H1 (cell line): ENCODE results near the gene CACNA2D1. TPM values are rescaled to one million over a fixed set of nuclear protein-coding genes. Genes with fewer than 3 reads are reported as not detected.

Experiments
- CTCF ChIA-PET: fragments of 300-600 bp; sonication (Branson Sonifier 250); formaldehyde crosslinking; loops from one replicate; lab custom pipeline; 2021; ENCODE audit not compliant: partially characterized antibody; lab: Charles Lee
- POLR2A ChIA-PET: fragments of 300-600 bp; sonication (Branson Sonifier 250); formaldehyde crosslinking; loops from one replicate; lab custom pipeline; 2021; ENCODE audit warnings: inconsistent platforms; ENCODE audit not compliant: partially characterized antibody; lab: Charles Lee
- DNase-seq, 2 experiments: peaks; one replicate each; pipeline versions ENCODE4 v3.0.0 to v3.0.0-alpha.2; 2010 to 2022; ENCODE audit warnings: low spot score in 2 of 2, low read depth in 1 of 2, mixed read lengths in 1 of 2
- FAIRE-seq: peaks from 2 replicates; lab custom pipeline; 2011; peaks lifted over from hg19 to GRCh38; lab: Jason Lieb, UNC
- H2AFZ ChIP-seq: 2 replicates; pipeline ENCODE4 v1.8.1; 2012; ENCODE audit warnings: low read length, inconsistent platforms
- H2AK5ac ChIP-seq: 2 replicates; pipeline ENCODE4 v1.6.1; 2013; ENCODE audit warnings: low read depth, low read length
- H2BK120ac ChIP-seq: replicated peaks from 2 replicates; pipeline ENCODE3; 2013; ENCODE audit warnings: low read depth, low read length, inconsistent platforms
- H2BK12ac ChIP-seq: 2 replicates; pipeline ENCODE4 v1.6.1; 2013; ENCODE audit warnings: low read depth, low read length
- H2BK15ac ChIP-seq: 2 replicates; pipeline ENCODE4 v1.6.1; 2013; ENCODE audit warnings: low read length
- H2BK20ac ChIP-seq: 2 replicates; pipeline ENCODE4 v1.6.1; 2013; ENCODE audit warnings: low read length
- H2BK5ac ChIP-seq: 2 replicates; pipeline ENCODE4 v1.6.1; 2013; ENCODE audit warnings: low read depth, low read length
- H3K14ac ChIP-seq: 2 replicates; pipeline ENCODE4 v1.6.1; 2013; ENCODE audit warnings: inconsistent platforms; ENCODE audit not compliant: insufficient read length
- H3K18ac ChIP-seq: 2 replicates; pipeline ENCODE4 v1.6.1; 2013; ENCODE audit warnings: low read length; ENCODE audit errors: extremely low read depth
- H3K23ac ChIP-seq: 2 replicates; pipeline ENCODE4 v1.6.1; 2013; ENCODE audit warnings: inconsistent platforms; ENCODE audit not compliant: insufficient read length
- H3K23me2 ChIP-seq: 2 replicates; pipeline ENCODE4 v1.6.1; 2013; ENCODE audit warnings: low read depth, low read length
- H3K27ac ChIP-seq: 2 replicates; pipeline ENCODE4 v1.6.1; 2011; ENCODE audit warnings: low read depth, low read length, inconsistent platforms
- H3K27me3 ChIP-seq, 4 experiments: replicated peaks in 1 of 4; 1 replicate in 1 of 4; 2 replicates in 3 of 4; pipeline versions ENCODE4 v1.6.1 to v1.8.1; 2011 to 2013; ENCODE audit warnings: low read length in 3 of 4, mild to moderate bottlenecking in 3 of 4, inconsistent platforms in 2 of 4, mixed read lengths in 2 of 4, moderate library complexity in 1 of 4; ENCODE audit not compliant: control insufficient read depth in 3 of 4, insufficient read depth in 3 of 4; ENCODE audit errors: extremely low read depth in 1 of 4
- H3K36me3 ChIP-seq, 4 experiments: 2 replicates each; pipeline versions ENCODE4 v1.6.1 to v1.8.1; 2011 to 2013; ENCODE audit warnings: mild to moderate bottlenecking in 4 of 4, low read length in 3 of 4, moderate library complexity in 2 of 4, control low read depth in 1 of 4, inconsistent platforms in 1 of 4; ENCODE audit not compliant: insufficient read depth in 4 of 4, control insufficient read depth in 2 of 4
- H3K4ac ChIP-seq: replicated peaks from 2 replicates; pipeline ENCODE3; 2013; ENCODE audit warnings: low read length, low read depth, mixed read lengths, inconsistent platforms; ENCODE audit not compliant: insufficient read length
- H3K4me1 ChIP-seq, 4 experiments: replicated peaks in 1 of 4; 1 replicate in 1 of 4; 2 replicates in 3 of 4; pipeline versions ENCODE4 v1.6.1 to v1.8.1; 2011 to 2013; ENCODE audit warnings: low read length in 3 of 4, inconsistent platforms in 2 of 4, mixed read lengths in 1 of 4; ENCODE audit not compliant: insufficient read depth in 4 of 4, control insufficient read depth in 3 of 4
- H3K4me2 ChIP-seq, 2 experiments: 2 replicates each; pipeline versions ENCODE4 v1.6.1 to v1.8.1; 2011 to 2013; ENCODE audit warnings: low read depth in 2 of 2, low read length in 2 of 2, control low read depth in 1 of 2, inconsistent platforms in 1 of 2, mild to moderate bottlenecking in 1 of 2; ENCODE audit not compliant: insufficient read depth in 1 of 2
- H3K4me3 ChIP-seq, 4 experiments: fragments of 200-600, 300-600 bp in 1 of 4; sonication (generic), shearing (Covaris generic), sonication (Bioruptor Twin) in 1 of 4; 2 replicates each; pipeline versions ENCODE4 v1.5.1 to v1.8.1; 2011 to 2016; ENCODE audit warnings: low read length in 4 of 4, low read depth in 3 of 4, control low read depth in 2 of 4, inconsistent platforms in 2 of 4, mild to moderate bottlenecking in 2 of 4, mixed read lengths in 1 of 4, moderate library complexity in 1 of 4; ENCODE audit not compliant: insufficient read depth in 2 of 4; ENCODE audit errors: extremely low read depth in 1 of 4
- H3K56ac ChIP-seq: replicated peaks from 2 replicates; pipeline ENCODE3; 2013; ENCODE audit warnings: low read depth, mild to moderate bottlenecking, mixed read lengths, low read length, inconsistent platforms; ENCODE audit not compliant: insufficient read length
- H3K79me1 ChIP-seq: 2 replicates; pipeline ENCODE4 v1.6.1; 2013; ENCODE audit warnings: low read depth, low read length, control low read depth
- H3K79me2 ChIP-seq, 2 experiments: 2 replicates each; pipeline versions ENCODE4 v1.6.1 to v1.8.1; 2012 to 2013; ENCODE audit warnings: low read length in 2 of 2, mild to moderate bottlenecking in 2 of 2, inconsistent platforms in 1 of 2; ENCODE audit not compliant: insufficient read depth in 2 of 2, control insufficient read depth in 1 of 2
- H3K9ac ChIP-seq, 4 experiments: replicated peaks in 1 of 4; 1 replicate in 1 of 4; 2 replicates in 3 of 4; pipeline versions ENCODE4 v1.6.1 to v1.8.1; 2011 to 2013; ENCODE audit warnings: low read depth in 3 of 4, low read length in 3 of 4, control low read depth in 2 of 4, mild to moderate bottlenecking in 2 of 4, moderate library complexity in 2 of 4, inconsistent platforms in 1 of 4; ENCODE audit errors: extremely low read depth in 1 of 4
- H3K9me3 ChIP-seq, 2 experiments: 2 replicates each; pipeline versions ENCODE4 v1.6.1 to v1.8.1; 2012 to 2013; ENCODE audit warnings: mild to moderate bottlenecking in 2 of 2, moderate library complexity in 2 of 2, control low read depth in 1 of 2, inconsistent platforms in 1 of 2, low read depth in 1 of 2, low read length in 1 of 2, mixed read lengths in 1 of 2; ENCODE audit not compliant: insufficient read depth in 2 of 2
- H4K20me1 ChIP-seq, 2 experiments: replicated peaks in 1 of 2; 2 replicates each; pipeline versions ENCODE3 to v1.8.1; 2011 to 2013; ENCODE audit warnings: inconsistent platforms in 2 of 2, low read length in 2 of 2, mild to moderate bottlenecking in 1 of 2; ENCODE audit not compliant: insufficient read depth in 2 of 2, control insufficient read depth in 1 of 2
- H4K5ac ChIP-seq: 2 replicates; pipeline ENCODE4 v1.6.1; 2013; ENCODE audit warnings: low read length, low read depth, mixed read lengths, inconsistent platforms; ENCODE audit not compliant: insufficient read length
- H4K8ac ChIP-seq: 2 replicates; pipeline ENCODE4 v1.8.0; 2013; ENCODE audit warnings: mild to moderate bottlenecking, moderate library complexity, low read length, inconsistent platforms; ENCODE audit not compliant: insufficient read depth; ENCODE audit errors: extremely low read depth
- H4K91ac ChIP-seq: replicated peaks from 2 replicates; pipeline ENCODE3; 2013; ENCODE audit warnings: low read length, mixed read lengths, inconsistent platforms; ENCODE audit not compliant: insufficient read length
- CBX5 ChIP-seq: fragments of 300-800, 300-1000 bp; sonication (generic); IDR thresholded peaks from 2 replicates; pipeline ENCODE4 v1.7.1; 2016; ENCODE audit warnings: antibody characterized with exemption, low read length, low read depth
- EGR1 ChIP-seq: IDR thresholded peaks from 2 replicates; pipeline ENCODE4 v1.6.1; 2011; ENCODE audit warnings: low read depth, low read length, borderline replicate concordance
- EP300 ChIP-seq, 2 experiments: IDR thresholded peaks; 1 replicate in 1 of 2; 2 replicates in 1 of 2; pipeline ENCODE4 v1.6.1; 2011 to 2012; ENCODE audit warnings: low read depth in 2 of 2, low read length in 2 of 2, mild to moderate bottlenecking in 2 of 2, borderline replicate concordance in 1 of 2, inconsistent platforms in 1 of 2, moderate library complexity in 1 of 2
- HDAC2 ChIP-seq, 2 experiments: fragments of 300-600 bp in 1 of 2; sonication (generic) in 1 of 2; IDR thresholded peaks; 2 replicates each; pipeline ENCODE4 v1.6.1; 2011 to 2012; ENCODE audit warnings: low read depth in 2 of 2, low read length in 2 of 2, mild to moderate bottlenecking in 2 of 2, moderate library complexity in 2 of 2, borderline replicate concordance in 1 of 2, inconsistent platforms in 1 of 2
- PHF8 ChIP-seq: fragments of 200-600 bp; sonication (generic); conservative IDR thresholded peaks from 2 replicates; pipeline ENCODE4 v1.7.1; 2012; ENCODE audit warnings: low read depth, mild to moderate bottlenecking, inconsistent platforms, low read length, moderate library complexity
- POU5F1 ChIP-seq: IDR thresholded peaks from 2 replicates; pipeline ENCODE4 v1.6.1; 2011; ENCODE audit warnings: low read depth, mild to moderate bottlenecking, low read length, moderate library complexity
- RNF2 ChIP-seq: fragments of 200-900, 300-1000 bp; sonication (generic); IDR thresholded peaks from 2 replicates; pipeline ENCODE4 v1.7.1; 2016; ENCODE audit warnings: borderline replicate concordance, low read depth, mild to moderate bottlenecking, antibody characterized with exemption, low read length; ENCODE audit not compliant: poor library complexity, severe bottlenecking; ENCODE audit errors: missing control alignments
- SRF ChIP-seq: IDR thresholded peaks from 2 replicates; pipeline ENCODE4 v1.6.1; 2011; ENCODE audit warnings: mild to moderate bottlenecking, low read depth, low read length, moderate library complexity
- ZNF274 ChIP-seq: IDR thresholded peaks from 2 replicates; pipeline ENCODE4 v1.7.0; 2012; ENCODE audit warnings: low read length, borderline replicate concordance; ENCODE audit errors: extremely low read depth
- WGBS, 2 experiments: shearing (Covaris generic) in 1 of 2; methylation state at CpG; one replicate each; pipeline versions ENCODE4 v1.1.6 to v1.1.7; 2013 to 2015; ENCODE audit warnings: low lambda C conversion rate in 2 of 2, mixed read lengths in 2 of 2, inconsistent platforms in 1 of 2, low coverage in 1 of 2, missing lambda C conversion rate in 1 of 2; ENCODE audit not compliant: insufficient replicate concordance in 2 of 2, insufficient coverage in 1 of 2, insufficient read length in 1 of 2; ENCODE audit errors: extremely low coverage in 1 of 2, missing lambda C conversion rate in 1 of 2; 5-methylcytosine and 5-hydroxymethylcytosine counted together
- polyA plus RNA-seq, 7 experiments: library from polyadenylated mRNA; depleted of rRNA in 3 of 7; stranded (reverse) in 5 of 7; unstranded in 2 of 7; fragments of >200 nt in 5 of 7; fragments of 200-250 nt in 2 of 7; gene quantifications; 1 replicate in 5 of 7; 2 replicates in 1 of 7; 4 replicates in 1 of 7; pipeline versions ENCODE4 v1.2.1 to v1.2.3, GENCODE V29; 2011 to 2013; ENCODE audit warnings: missing spikeins in 2 of 7, mixed read lengths in 2 of 7
- total RNA-seq: library from RNA; stranded (reverse); fragmentation: NEBNext Ultra II Directional; extraction: Animal tissue kit (Norgen Biotek cat#: 25700); gene quantifications from 2 replicates; pipeline ENCODE4 v1.2.1, GENCODE V29; 2021
- TF ChIP-seq, protein P1 (sequence below): IDR thresholded peaks from 2 replicates; pipeline ENCODE4 v1.6.1; 2012; ENCODE audit warnings: low read length, inconsistent platforms
- TF ChIP-seq, protein P2 (sequence below): IDR thresholded peaks from 2 replicates; pipeline ENCODE4 v1.6.1; 2012; ENCODE audit warnings: inconsistent platforms

Gene CACNA2D1
- total and polyA plus RNA-seq, 2 of the 8 experiments (the other 6 are each of a cell fraction or from before 2014, with no cell fraction given): 4.3 to 27.3 TPM

DNA sequence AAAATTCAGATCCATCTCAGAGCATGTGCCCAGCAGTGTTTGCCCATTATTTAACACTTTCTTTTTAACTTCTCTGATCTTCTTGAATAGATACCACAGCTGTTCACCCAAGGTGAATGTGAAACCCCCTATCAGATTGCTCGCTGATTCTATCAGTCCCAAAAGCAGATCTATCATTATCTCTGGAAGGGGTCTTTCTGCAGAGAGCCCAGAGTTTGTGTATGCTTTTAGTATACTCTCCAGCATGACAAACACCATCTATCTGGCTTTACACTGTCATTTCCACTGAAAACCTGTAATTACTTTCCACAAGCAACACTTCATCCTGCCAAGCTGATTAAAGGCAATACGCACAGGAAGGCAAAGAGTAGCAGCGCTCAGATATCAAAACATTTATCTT is 168.2 kb downstream of the CACNA2D1 start:
- Histone ChIP-seq H3K4me1 (no peaks in the 10 kb centered on the region), H2BK15ac (no peak overlapping the region), H2BK20ac (no peak overlapping the region), H3K79me1 (no peaks in the 10 kb centered on the region), H4K91ac (no peak overlapping the region), H3K23ac (no peak overlapping the region), H3K23me2 (no peaks in the 10 kb centered on the region), H4K5ac (no peak overlapping the region), H4K8ac (no peak overlapping the region), H3K14ac (no peak overlapping the region), H2BK120ac (no peak overlapping the region), H3K9ac (no peak overlapping the region), H3K27me3 (no peaks in the 10 kb centered on the region), H2BK5ac (no peak overlapping the region), H3K36me3 (no peaks in the 10 kb centered on the region), H3K27ac (no peak overlapping the region), H2BK12ac (no peak overlapping the region), H2AFZ (no peak overlapping the region), H3K56ac (no peak overlapping the region), H4K20me1 (no peaks in the 10 kb centered on the region), H3K4me2 (no peak overlapping the region), H3K4ac (no peak overlapping the region), H2AK5ac (no peak overlapping the region), H3K79me2 (no peaks in the 10 kb centered on the region), H3K4me3 (no peak overlapping the region), H3K9me3 (no peaks in the 10 kb centered on the region), H3K18ac (no peak overlapping the region)
- 94% methylated on average over 3 of the region's 3 CpGs; no CpG with 5 or more reads in 1 of the 2 experiments for whole genome bisulfite sequencing, 2 experiments
- CTCF ChIA-PET: interaction anchor here (0.6 kb wide), 1 partner anchor 357 kb away, joined by 3 read pairs; no protein-coding TSS in a partner anchor
- DNase-seq (no peak), FAIRE-seq (no peak)
- POLR2A ChIA-PET: no interaction called here
- no peak for TF ChIP-seq EGR1
- TF ChIP-seq PHF8: no peak
- no peak for TF ChIP-seq CBX5
- TF ChIP-seq, protein P1, sequence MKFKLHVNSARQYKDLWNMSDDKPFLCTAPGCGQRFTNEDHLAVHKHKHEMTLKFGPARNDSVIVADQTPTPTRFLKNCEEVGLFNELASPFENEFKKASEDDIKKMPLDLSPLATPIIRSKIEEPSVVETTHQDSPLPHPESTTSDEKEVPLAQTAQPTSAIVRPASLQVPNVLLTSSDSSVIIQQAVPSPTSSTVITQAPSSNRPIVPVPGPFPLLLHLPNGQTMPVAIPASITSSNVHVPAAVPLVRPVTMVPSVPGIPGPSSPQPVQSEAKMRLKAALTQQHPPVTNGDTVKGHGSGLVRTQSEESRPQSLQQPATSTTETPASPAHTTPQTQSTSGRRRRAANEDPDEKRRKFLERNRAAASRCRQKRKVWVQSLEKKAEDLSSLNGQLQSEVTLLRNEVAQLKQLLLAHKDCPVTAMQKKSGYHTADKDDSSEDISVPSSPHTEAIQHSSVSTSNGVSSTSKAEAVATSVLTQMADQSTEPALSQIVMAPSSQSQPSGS: no peak
- TF ChIP-seq SRF: no peak
- TF ChIP-seq POU5F1: no peak
- no peak for TF ChIP-seq RNF2
- no peak for TF ChIP-seq ZNF274
- TF ChIP-seq EP300 (IDR thresholded peaks at IDR 0.05; ENCODE audit: borderline replicate concordance in 1 of 2, low read depth in 2 of 2, low read length in 2 of 2): no peak
- TF ChIP-seq, protein P2, sequence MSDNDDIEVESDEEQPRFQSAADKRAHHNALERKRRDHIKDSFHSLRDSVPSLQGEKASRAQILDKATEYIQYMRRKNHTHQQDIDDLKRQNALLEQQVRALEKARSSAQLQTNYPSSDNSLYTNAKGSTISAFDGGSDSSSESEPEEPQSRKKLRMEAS: no peak
- TF ChIP-seq HDAC2 (IDR thresholded peaks at IDR 0.05; ENCODE audit: borderline replicate concordance in 1 of 2, low read depth in 2 of 2, low read length in 2 of 2): no peak
